Measurements from ENCODE around the gene POC1A. TPM values are rescaled to one million over a fixed set of nuclear protein-coding genes. Genes with fewer than 3 reads are reported as not detected.
"Not testable (repeated sequence)": the region's sequence is repeated elsewhere in the genome, so short reads cannot be mapped to it uniquely, and the experiment has no call there.

The POC1A gene
- total and polyA plus RNA-seq, 10 donors, result 1.6 to 4.4 (median 2.9) TPM

DNA sequence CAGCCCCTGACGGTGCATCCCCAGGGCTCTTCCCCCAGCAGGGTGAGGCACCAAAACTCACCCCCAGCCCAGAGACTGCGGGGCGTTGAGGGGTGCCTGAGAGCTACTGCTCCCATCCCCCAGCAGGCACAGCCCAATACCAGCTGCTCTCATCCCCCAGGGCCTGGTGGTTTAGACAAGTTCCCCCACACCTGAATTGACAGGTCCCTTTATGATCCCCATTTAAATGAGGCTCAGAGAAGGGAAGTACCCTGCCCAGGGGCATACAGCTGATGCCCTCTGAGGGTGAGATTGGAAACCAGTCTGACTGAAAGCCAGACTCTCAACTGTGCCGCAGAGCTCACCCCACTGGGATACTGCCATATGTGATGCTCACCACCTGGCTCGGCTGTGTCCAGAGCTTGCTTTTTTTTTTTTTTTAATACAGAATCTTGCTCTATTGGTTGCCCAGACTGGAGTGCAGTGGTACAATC, 118.0 kb downstream of the POC1A start:
- Histone ChIP-seq H3K9me3 (no peaks in the 10 kb centered on the region), H3K4me3 (no peak overlapping the region), H3K36me3 (no peaks in the 10 kb centered on the region), H3K4me1 (peaks cover 0 to 18% (median 4%) of the 10 kb centered on the region in 6 donors), H3K27me3 (replicated peaks in 1 of 7) (no peaks in the 10 kb centered on the region), H3K27ac (no peak overlapping the region)
- no peak for TF ChIP-seq POLR2A (IDR thresholded peaks at IDR 0.05)
- TF ChIP-seq, protein P1, sequence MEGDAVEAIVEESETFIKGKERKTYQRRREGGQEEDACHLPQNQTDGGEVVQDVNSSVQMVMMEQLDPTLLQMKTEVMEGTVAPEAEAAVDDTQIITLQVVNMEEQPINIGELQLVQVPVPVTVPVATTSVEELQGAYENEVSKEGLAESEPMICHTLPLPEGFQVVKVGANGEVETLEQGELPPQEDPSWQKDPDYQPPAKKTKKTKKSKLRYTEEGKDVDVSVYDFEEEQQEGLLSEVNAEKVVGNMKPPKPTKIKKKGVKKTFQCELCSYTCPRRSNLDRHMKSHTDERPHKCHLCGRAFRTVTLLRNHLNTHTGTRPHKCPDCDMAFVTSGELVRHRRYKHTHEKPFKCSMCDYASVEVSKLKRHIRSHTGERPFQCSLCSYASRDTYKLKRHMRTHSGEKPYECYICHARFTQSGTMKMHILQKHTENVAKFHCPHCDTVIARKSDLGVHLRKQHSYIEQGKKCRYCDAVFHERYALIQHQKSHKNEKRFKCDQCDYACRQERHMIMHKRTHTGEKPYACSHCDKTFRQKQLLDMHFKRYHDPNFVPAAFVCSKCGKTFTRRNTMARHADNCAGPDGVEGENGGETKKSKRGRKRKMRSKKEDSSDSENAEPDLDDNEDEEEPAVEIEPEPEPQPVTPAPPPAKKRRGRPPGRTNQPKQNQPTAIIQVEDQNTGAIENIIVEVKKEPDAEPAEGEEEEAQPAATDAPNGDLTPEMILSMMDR (IDR thresholded peaks at IDR 0.05 in 8 of 11, conservative IDR thresholded peaks at IDR 0.05 in 3 of 11), result no peak
- TF ChIP-seq POLR2AphosphoS5 (IDR thresholded peaks at IDR 0.05), result no peak
- 69 to 85% (median 72%) methylated on average over 5 of the region's 5 CpGs for WGBS, 5 donors
- no peak for DNase-seq
- intact Hi-C loops (cut with DNase I; ENCODE audit: low total_unique reads), result no loop called here

DNA sequence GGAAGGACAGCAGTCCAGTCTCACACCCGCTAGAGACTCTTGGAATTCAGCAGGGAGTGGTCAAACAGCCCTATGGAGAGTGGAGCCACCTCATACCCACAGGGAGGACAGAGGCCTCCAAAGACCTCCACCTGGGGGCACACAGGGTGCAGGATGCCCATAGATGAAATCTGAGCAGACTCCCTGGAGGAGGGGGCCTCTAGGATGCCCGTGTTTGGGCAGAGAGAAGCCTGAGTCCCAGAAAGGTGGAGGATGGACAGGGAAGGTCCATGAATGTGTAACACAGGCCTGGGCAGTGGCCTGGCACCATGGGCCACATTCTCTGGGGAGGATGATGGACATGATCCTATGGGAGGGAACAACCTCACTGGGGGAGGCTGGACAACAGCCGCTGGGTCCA, 119.6 kb downstream of the POC1A start:
- no peaks in the 10 kb centered on the region for H3K36me3 ChIP-seq
- H3K27ac ChIP-seq, result no peak overlapping the region
- DNase-seq, result no peak
- 82 to 96% (median 91%) methylated on average over 3 of the region's 3 CpGs for WGBS, 5 donors
- intact Hi-C loops (cut with DNase I; ENCODE audit: low total_unique reads), result no loop called here
- TF ChIP-seq, protein P1 (IDR thresholded peaks at IDR 0.05 in 8 of 11, conservative IDR thresholded peaks at IDR 0.05 in 3 of 11), result no peak
- TF ChIP-seq POLR2A (IDR thresholded peaks at IDR 0.05) (no peak), POLR2AphosphoS5 (IDR thresholded peaks at IDR 0.05) (no peak)
- no peaks in the 10 kb centered on the region for H3K9me3 ChIP-seq
- no peak overlapping the region for H3K4me3 ChIP-seq
- H3K4me1 ChIP-seq, result peaks cover 0 to 6% (median 0%) of the 10 kb centered on the region in 6 donors
- H3K27me3 ChIP-seq (replicated peaks in 1 of 7), result no peaks in the 10 kb centered on the region

GRCh38 chr3:52034212-52034611, 120.0 kb downstream of the POC1A start:
- 83 to 97% (median 92%) methylated on average over 5 of the region's 5 CpGs for WGBS, 5 donors
- intact Hi-C loops (cut with DNase I; ENCODE audit: low total_unique reads), result no loop called here
- DNase-seq, result no peak
- TF ChIP-seq, protein P1 (IDR thresholded peaks at IDR 0.05 in 8 of 11, conservative IDR thresholded peaks at IDR 0.05 in 3 of 11), result no peak
- TF ChIP-seq POLR2AphosphoS5 (IDR thresholded peaks at IDR 0.05), result no peak
- no peak for TF ChIP-seq POLR2A (IDR thresholded peaks at IDR 0.05)
- no peaks in the 10 kb centered on the region for H3K27me3 ChIP-seq (replicated peaks in 1 of 7)
- no peaks in the 10 kb centered on the region for H3K9me3 ChIP-seq
- H3K4me1 ChIP-seq, result peaks cover 0 to 7% (median 1%) of the 10 kb centered on the region in 6 donors
- H3K36me3 ChIP-seq, result no peaks in the 10 kb centered on the region
- H3K27ac ChIP-seq, result no peak overlapping the region
- H3K4me3 ChIP-seq, result no peak overlapping the region

DNA sequence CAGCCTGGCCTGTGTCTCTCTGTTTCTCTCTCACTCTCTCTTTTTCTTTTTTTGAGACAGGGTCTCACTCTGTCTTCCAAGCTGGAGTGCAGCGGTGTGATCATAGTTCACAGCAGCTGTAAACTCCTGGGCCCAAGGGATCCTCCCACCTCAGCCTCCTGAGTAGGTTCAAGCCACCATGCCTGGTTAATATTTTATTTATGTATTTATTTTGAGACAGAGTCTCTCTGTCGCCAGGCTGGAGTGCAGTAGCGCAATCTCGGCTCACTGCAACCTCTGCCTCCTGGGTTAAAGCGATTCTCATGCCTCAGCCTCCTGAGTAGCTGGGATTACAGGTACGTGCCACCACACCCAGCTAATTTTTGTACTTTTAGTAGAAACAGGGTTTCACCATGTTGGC, 120.5 kb downstream of the POC1A start:
- H3K36me3 ChIP-seq; DNase-seq; H3K27me3 ChIP-seq (replicated peaks in 1 of 7); intact Hi-C loops (cut with DNase I; ENCODE audit: low total_unique reads); H3K4me3 ChIP-seq; H3K9me3 ChIP-seq; H3K27ac ChIP-seq: not testable (repeated sequence)
- 77 to 98% (median 96%) methylated on average over 6 of the region's 6 CpGs for WGBS, 5 donors
- peaks cover 0 to 12% (median 4%) of the 10 kb centered on the region in 6 donors for H3K4me1 ChIP-seq
